ENCODE data around the gene PRKCG. TPM values are rescaled to one million over a fixed set of nuclear protein-coding genes. Genes with fewer than 3 reads are reported as not detected.

Gene PRKCG
- total RNA-seq, 1 donor from 2014 or later, result not detected

- no peak for DNase-seq (ENCODE audit: low read depth, low spot score)
These were observed 10.5 kb upstream of the PRKCG start for GRCh38 chr19:53871454-53871853.

- DNase-seq (ENCODE audit: low read depth, low spot score), result no peak
These were observed 9.2 kb upstream of the PRKCG start for GRCh38 chr19:53872762-53873161.

GRCh38 chr19:53873773-53874605 lies 8.0 kb upstream of the PRKCG start:
- DNase-seq (ENCODE audit: low read depth, low spot score), result no peak

- DNase-seq (ENCODE audit: low read depth, low spot score), result no peak
These were observed 7.4 kb upstream of the PRKCG start for GRCh38 chr19:53874606-53874990.

GRCh38 chr19:53875602-53876325 lies 6.2 kb upstream of the PRKCG start:
- no peak for DNase-seq (ENCODE audit: low read depth, low spot score)

- DNase-seq (ENCODE audit: low read depth, low spot score), result no peak
These were observed 5.3 kb upstream of the PRKCG start for GRCh38 chr19:53876651-53877224.

- no peak for DNase-seq (ENCODE audit: low read depth, low spot score)
These were observed 4.6 kb upstream of the PRKCG start for GRCh38 chr19:53877361-53877766.

- DNase-seq (ENCODE audit: low read depth, low spot score), result no peak
These were observed 3.2 kb upstream of the PRKCG start for GRCh38 chr19:53878776-53879139.

- DNase-seq (ENCODE audit: low read depth, low spot score), result peak; percentile 52
These were observed 2.6 kb upstream of the PRKCG start for GRCh38 chr19:53879140-53880081.

- DNase-seq (ENCODE audit: low read depth, low spot score), result no peak
These were observed 1.1 kb upstream of the PRKCG start for GRCh38 chr19:53880711-53881481.

GRCh38 chr19:53882391-53883050 lies 524 bp downstream of the PRKCG start:
- no peak for DNase-seq (ENCODE audit: low read depth, low spot score)

GRCh38 chr19:53883231-53883661 lies 1.2 kb downstream of the PRKCG start:
- DNase-seq (ENCODE audit: low read depth, low spot score), result no peak

- DNase-seq (ENCODE audit: low read depth, low spot score), result no peak
These were observed 1.7 kb downstream of the PRKCG start for GRCh38 chr19:53883741-53884140.

- DNase-seq (ENCODE audit: low read depth, low spot score), result no peak
These were observed 2.3 kb downstream of the PRKCG start for GRCh38 chr19:53884256-53884655.

- no peak for DNase-seq (ENCODE audit: low read depth, low spot score)
These were observed 3.0 kb downstream of the PRKCG start for GRCh38 chr19:53885036-53885435.

GRCh38 chr19:53892301-53892980 lies 10.4 kb downstream of the PRKCG start:
- DNase-seq (ENCODE audit: low read depth, low spot score), result no peak

- no peak for DNase-seq (ENCODE audit: low read depth, low spot score)
These were observed 11.0 kb downstream of the PRKCG start for GRCh38 chr19:53892981-53893325.

- no peak for DNase-seq (ENCODE audit: low read depth, low spot score)
These were observed 12.7 kb downstream of the PRKCG start for GRCh38 chr19:53894707-53895106.

GRCh38 chr19:53896682-53897081 lies 14.7 kb downstream of the PRKCG start:
- DNase-seq (ENCODE audit: low read depth, low spot score), result no peak

- no peak for DNase-seq (ENCODE audit: low read depth, low spot score)
These were observed 15.5 kb downstream of the PRKCG start for GRCh38 chr19:53897459-53897858.

Measured in pulmonary artery endothelial cell (primary cell).